ENCODE data around the gene TSGA10IP.

Gene TSGA10IP

DNA sequence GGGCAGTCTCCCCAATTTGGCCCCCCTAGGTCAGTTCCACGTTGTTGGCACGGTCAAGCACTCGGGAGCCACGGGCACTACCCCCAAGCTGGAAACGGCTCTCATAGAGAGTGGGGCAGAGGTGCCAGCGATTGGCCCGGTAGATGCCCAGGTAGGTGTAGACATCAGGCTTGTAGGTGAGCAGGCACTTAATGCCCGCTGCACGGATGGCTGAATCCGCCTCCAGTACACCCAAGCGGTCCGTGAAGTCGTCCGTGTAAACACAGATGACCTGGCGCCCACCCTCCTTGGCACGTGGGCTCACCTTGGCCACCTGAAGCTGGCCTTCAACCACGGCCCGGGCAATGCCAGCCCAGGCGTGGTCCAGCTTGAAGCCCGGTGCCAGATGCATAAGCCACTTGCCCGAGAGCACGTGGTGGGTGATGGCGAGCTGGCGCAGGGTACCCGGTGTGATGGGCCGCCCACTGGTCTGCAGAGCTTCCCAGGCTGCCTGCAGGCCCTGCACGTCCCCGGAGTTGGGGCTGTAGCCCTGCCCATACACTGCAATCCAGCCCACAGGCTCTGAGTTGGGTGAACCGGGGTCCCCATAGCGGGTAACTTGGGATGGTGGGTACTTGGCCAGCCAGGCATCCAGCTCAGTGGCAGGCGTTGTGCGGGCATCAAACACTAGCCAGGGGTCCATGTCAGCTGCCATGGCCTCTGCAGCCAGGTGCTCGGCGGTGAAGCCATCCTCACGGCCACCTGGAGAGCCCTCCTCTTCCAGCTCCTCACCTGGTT is 27.7 kb upstream of the TSGA10IP start:
- DNase-seq = no peak

- DNase-seq = no peak
These were observed 26.8 kb upstream of the TSGA10IP start, which contains the start of gene C11orf68 for GRCh38 chr11:65918211-65919140. TSS of gene C11orf68 (minus strand) at chr11:65919062. CDS start at chr11:65919031, 31 bp downstream.

DNA sequence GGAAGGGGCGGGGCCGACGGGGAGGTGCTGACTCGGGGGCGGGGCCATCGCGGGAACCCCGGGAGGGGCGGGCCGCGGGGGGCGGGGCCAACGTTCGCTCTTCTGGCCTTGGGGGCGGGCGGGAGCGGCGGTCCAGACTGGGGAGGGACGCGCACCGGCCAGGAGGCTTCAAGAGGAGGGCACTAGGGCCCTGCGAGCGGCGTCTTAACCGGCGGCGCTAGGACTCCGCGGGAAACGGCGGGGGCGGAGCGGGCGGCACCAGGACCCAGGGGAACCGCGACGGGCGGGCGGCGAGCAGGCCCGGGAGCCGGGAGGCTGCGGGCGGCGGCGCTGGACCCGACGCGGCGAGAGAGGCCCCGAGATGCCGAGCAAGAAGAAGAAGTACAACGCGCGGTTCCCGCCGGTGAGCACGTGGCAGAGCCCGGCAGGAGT is 26.1 kb upstream of the TSGA10IP start, which contains the start of gene DRAP1:
Gene DRAP1, plus strand, starts transcription at position 286 of the 432 bp plus-strand sequence. Its CDS starts 76 bp downstream, at position 362.
- peak; percentile 71 to 100 (median 98) for DNase-seq

DNA sequence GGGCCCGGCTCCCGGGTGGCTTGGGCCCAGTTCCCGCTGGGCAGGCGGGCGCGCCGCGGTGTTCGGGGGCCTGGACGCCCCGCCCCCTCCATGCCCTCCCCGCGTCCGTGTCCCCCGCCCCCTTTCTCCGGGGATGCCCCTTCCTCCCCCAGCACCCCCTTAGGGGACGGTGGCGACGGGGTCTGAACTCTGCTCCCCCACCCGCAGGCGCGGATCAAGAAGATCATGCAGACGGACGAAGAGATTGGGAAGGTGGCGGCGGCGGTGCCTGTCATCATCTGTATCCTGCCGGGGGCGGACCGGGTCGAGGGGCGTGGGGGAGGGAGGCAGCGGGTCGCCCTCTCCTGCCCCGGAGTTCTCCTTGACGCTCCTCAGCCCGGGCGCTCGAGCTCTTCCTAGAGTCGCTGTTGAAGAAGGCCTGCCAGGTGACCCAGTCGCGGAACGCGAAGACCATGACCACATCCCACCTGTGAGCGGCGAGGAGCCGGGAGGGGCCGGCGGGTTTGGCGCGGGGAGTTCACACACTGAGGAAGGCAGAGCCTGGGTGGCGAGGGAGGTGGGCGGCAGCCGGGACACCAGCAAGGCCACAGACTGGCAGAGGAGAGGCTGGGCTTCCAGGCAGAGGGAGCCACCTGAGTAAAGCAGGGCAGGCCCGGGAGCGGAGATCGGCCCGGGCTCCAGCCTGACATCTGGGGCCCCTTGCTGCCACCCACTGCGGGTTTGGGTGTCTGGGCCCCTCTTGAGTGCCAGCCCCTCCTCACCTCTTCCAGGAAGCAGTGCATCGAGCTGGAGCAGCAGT is 25.5 kb upstream of the TSGA10IP start:
- DNase-seq = peak in 8 of 56 donors; percentile 12 to 66 (median 46)

DNA sequence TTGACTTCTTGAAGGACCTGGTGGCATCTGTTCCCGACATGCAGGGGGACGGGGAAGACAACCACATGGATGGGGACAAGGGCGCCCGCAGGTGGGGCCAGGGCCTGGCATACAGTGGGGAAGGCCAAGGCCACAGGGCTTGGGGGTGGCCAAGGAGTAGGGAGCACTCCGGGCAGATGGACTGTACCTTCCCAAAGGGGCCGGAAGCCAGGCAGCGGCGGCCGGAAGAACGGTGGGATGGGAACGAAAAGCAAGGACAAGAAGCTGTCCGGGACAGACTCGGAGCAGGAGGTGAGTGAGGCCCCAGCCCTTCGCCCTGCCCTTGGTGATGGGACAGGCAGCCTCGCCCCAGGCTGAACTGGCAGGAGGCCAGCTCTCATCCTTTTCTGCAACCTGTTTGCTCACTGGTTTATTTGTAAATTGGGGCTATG is 24.9 kb upstream of the TSGA10IP start:
- DNase-seq = no peak

DNA sequence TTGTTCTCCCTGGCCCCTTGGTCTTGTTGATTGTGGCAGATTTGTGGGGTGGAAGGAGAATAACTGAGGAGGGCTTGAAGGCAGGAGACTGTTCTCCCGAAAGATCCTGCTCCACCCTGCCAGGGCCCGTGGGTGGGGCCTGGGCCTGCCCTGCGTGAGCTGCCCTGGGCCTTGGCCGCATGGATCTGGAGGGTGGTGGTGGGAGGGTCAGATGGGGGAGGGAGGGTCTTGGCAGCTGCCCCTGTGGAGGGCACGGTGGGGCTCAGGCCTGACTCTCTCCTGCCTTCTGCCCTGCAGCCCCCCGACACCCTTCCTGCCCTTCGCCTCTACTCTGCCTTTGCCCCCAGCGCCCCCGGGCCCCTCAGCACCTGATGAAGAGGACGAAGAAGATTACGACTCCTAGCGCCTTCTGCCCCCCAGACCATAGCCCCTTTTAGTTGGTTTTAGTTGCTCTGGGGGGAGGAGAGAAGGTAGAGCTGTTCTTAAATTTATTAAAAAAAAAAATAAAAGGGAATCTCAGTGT is 24.2 kb upstream of the TSGA10IP start:
- no peak for DNase-seq

- no peak for DNase-seq
These were observed 23.4 kb upstream of the TSGA10IP start for GRCh38 chr11:65921876-65922275.

DNA sequence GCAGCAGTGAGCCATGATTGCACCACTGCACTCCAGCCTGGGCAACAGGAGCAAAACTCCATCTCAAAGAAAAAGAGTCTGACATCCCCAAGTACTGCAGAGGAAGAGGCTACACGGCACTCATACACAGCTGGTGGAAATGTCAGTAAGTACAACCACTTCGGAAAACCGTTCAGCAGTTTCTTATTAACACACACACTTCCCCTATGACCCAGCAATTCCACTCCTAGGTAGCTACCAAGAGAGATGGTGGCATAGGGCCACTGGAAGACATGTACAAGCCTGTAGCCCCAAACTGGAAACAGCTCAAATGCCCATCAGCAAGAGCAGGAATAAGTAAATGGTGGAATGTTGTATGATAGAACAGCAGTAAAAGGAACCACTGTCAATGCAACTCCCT is 22.7 kb upstream of the TSGA10IP start:
- DNase-seq = no peak

DNA sequence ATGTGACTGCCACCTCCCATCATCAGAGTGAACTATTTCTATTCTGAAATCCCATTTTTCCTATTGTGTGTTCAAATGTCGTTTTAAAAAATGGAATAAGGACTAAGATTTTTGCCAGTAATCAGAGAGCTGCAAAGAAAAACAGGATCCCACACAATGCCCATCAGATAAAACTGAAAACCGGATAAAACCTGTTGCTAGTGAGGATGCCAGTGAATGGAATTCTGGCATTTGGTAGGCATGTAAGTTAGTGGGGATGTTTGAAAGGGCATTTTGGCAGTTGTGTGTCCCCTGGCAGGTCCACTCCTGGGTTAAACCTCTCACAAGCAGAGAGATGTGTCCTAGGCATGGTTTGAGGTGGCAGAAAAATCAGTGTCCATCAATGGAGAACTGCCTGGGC is 19.9 kb upstream of the TSGA10IP start:
- no peak for DNase-seq

- DNase-seq = peak in 3 of 56 donors; percentile 4 to 39 (median 10)
These were observed 17.3 kb upstream of the TSGA10IP start for GRCh38 chr11:65927904-65928397.

DNA sequence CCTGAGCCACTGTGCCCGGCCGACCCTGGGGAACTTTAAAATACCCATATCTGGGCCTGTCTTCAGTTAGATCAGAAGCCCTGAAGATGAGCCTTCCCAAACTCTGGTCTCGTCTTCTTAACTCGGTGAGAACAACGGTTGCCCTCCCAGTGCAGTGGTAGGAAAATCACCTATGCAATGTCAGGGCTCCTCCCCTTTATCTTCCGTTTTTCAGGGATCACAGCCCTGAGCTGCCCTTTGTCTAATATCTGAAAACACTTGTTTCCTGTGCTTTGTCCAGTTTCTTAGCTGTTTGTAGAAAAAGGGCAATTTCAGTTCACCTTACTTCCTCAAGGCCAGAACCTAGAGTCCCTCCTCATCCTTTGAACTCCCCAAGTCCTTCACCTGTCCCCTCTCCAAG is 16.6 kb upstream of the TSGA10IP start:
- no peak for DNase-seq

- DNase-seq = no peak
These were observed 13.3 kb upstream of the TSGA10IP start for GRCh38 chr11:65931773-65932557.

GRCh38 chr11:65932558-65932919 is 12.7 kb upstream of the TSGA10IP start:
- DNase-seq = no peak

DNA sequence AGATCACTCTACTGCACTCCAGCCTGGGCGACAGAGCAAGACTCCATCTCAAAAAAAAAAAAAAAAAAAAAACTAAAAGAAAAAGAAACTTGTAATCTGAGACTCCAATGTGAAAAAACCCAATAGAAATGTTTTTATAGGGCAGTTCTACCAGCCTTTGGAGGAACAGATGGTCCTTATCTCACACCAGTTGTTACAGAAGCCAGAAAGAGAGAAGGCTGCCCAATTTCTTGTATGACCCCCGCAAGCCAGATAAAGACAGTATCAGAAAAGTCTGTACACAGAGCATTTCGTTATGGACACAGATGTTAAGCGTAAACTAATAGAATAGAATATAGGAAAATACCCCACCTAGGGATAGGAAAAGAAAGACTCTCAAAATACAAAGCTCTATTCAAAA is 11.3 kb upstream of the TSGA10IP start:
- no peak for DNase-seq

DNA sequence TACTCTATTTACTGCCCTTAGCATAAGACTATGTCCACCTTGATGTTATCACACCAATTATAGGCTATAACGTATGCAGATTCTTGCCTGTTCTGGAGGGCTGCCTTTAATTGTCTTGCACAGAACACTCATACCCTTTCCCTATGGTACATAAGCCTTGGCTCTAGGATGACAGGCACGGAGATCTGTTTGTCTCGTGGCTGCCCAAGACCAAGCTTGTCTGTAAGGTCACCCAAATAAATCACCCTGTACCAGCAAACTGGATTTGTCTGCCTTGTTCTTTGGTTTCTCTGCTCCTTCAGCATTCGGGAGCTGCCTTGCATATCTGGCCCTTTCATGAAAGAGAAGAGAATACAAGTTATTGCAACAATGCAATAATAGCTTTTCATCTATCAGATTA is 7.5 kb upstream of the TSGA10IP start:
- no peak for DNase-seq

GRCh38 chr11:65941720-65942310 is 3.5 kb upstream of the TSGA10IP start:
- no peak for DNase-seq

- DNase-seq = no peak
These were observed 2.7 kb upstream of the TSGA10IP start for GRCh38 chr11:65942531-65942930.

DNA sequence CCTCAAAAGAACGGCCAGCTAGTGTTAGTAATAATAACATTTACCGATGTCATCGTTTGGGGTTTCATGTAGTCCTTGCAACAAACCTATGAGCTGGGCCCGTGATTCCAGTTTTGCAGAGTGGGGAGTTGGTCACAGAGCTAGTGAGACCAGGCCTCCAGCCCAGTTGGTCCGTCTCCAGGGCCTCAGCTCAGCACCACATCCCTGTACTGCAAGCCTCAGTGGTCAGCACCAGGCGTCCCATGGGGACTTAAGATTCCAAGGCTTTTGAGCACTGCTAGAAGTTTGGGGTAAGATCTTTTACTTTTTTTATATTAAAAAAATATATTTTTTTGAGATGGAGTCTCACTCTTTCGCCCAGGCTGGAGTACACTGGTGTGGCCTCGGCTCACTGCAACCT is 1.1 kb upstream of the TSGA10IP start:
- no peak for DNase-seq

DNA sequence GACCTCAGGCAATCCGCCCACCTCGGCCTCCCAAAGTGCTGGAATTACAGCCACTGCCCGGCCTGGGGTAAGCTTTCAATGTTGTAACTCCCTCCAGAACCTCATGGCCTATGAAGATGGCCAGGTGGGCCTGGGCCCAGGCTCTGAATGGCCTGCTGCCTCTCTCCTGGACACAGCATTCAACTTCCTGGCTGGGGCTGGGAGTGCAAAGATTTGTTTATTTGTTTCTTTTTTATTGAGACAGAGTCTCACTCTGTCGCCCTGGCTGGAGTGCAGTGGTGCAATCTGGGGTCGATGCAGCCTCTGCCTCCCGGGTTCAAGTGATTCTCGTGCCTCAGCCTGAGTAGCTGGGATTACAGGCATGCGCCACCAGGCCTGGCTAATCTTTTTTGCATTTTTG is 513 bp upstream of the TSGA10IP start:
- DNase-seq = no peak

Data from amygdala (tissue), 56 donors.